Measurements from ENCODE around the gene ACAN. TPM values are rescaled to one million over a fixed set of nuclear protein-coding genes. Genes with fewer than 3 reads are reported as not detected.

The ACAN gene
- total and polyA plus RNA-seq, 10 of the 15 experiments (the other 5 are each of a cell fraction or from before 2014, with no cell fraction given): not detected

GRCh38 chr15:88775776-88776175 is 27.5 kb upstream of the ACAN start:
- in situ Hi-C loops (cut with MboI): no loop called here
- 30% methylated on average over 4 of the region's 4 CpGs for WGBS (ENCODE audit: insufficient coverage, insufficient replicate concordance, low lambda C conversion rate, missing lambda C conversion rate)
- no peaks in the 10 kb centered on the region for H3K27me3 ChIP-seq (replicated peaks in 1 of 2; ENCODE audit: control insufficient read depth in 2 of 2, insufficient read depth in 2 of 2, low read length in 1 of 2)
- H3K4me3 ChIP-seq: no peak overlapping the region
- H3K4me1 ChIP-seq (ENCODE audit: control insufficient read depth, insufficient read depth, low read length): no peaks in the 10 kb centered on the region
- no peak overlapping the region for H3K9ac ChIP-seq (ENCODE audit: control insufficient read depth, insufficient read depth, low read length)
- CTCF ChIA-PET: no interaction called here
- TF ChIP-seq CREM (IDR thresholded peaks at IDR 0.05; ENCODE audit: low read depth): no peak
- no peak for TF ChIP-seq CEBPZ (IDR thresholded peaks at IDR 0.05; ENCODE audit: low read depth, low read length)
- TF ChIP-seq IKZF1 (conservative IDR thresholded peaks at IDR 0.05): no peak
- TF ChIP-seq SMAD1 (IDR thresholded peaks at IDR 0.05; ENCODE audit: low read depth, partially characterized antibody): no peak
- TF ChIP-seq, protein P1, sequence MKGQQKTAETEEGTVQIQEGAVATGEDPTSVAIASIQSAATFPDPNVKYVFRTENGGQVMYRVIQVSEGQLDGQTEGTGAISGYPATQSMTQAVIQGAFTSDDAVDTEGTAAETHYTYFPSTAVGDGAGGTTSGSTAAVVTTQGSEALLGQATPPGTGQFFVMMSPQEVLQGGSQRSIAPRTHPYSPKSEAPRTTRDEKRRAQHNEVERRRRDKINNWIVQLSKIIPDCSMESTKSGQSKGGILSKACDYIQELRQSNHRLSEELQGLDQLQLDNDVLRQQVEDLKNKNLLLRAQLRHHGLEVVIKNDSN (IDR thresholded peaks at IDR 0.05; ENCODE audit: borderline replicate concordance, extremely low read length, insufficient read depth, low read depth, low read length): no peak
- no peak for FAIRE-seq
- RAD21 ChIA-PET (ENCODE audit: unreplicated experiment): no interaction called here
- SMC1A ChIA-PET (ENCODE audit: uncharacterized antibody, unreplicated experiment): no interaction called here
- H3K79me2 ChIP-seq (ENCODE audit: control insufficient read depth, insufficient read depth, low read length): no peaks in the 10 kb centered on the region
- ATAC-seq: no peak
- POLR2A ChIA-PET: no interaction called here
- no peak for DNase-seq (ENCODE audit: low read depth, low spot score)
- H2AFZ ChIP-seq (ENCODE audit: control insufficient read depth, low read depth, low read length): no peak overlapping the region
- H3K4me2 ChIP-seq (ENCODE audit: control insufficient read depth, insufficient read depth): no peak overlapping the region
- H3K9me3 ChIP-seq (replicated peaks; ENCODE audit: control insufficient read depth, insufficient read depth, low read length): no peaks in the 10 kb centered on the region
- no TSS peak for BruUV-seq (replicated peaks)
- intact Hi-C loops (cut with micrococcal nuclease; ENCODE audit: unreplicated experiment): no loop called here
- H3K36me3 ChIP-seq (ENCODE audit: control insufficient read depth in 2 of 2, insufficient read depth in 2 of 2, low read length in 1 of 2): no peaks in the 10 kb centered on the region
- no peaks in the 10 kb centered on the region for H4K20me1 ChIP-seq (ENCODE audit: control insufficient read depth, insufficient read depth)
- H3K27ac ChIP-seq (ENCODE audit: control insufficient read depth, insufficient read depth): no peak overlapping the region

Measured in GM12878 (cell line).